HepG2 (cell line): ENCODE results near the gene TMEM196. TPM values are rescaled to one million over a fixed set of nuclear protein-coding genes. Genes with fewer than 3 reads are reported as not detected.

Source experiments
- ATAC-seq: fragments of 200-7000 bp; cut with Tn5 transposase; 3 replicates; pipeline ENCODE4 v1.9.1; 2020; ENCODE audit warnings: mild to moderate bottlenecking, moderate library complexity
- BruUV-seq: library from RNA; stranded (reverse); fragments of 400-500 nt; replicated peaks from 2 replicates; lab custom pipeline; 2021; lab: Mats Ljungman, UMichigan
- CTCF ChIA-PET: fragments of 300-600 bp; formaldehyde crosslinking; extraction: SDS; loops from one replicate; lab custom pipeline; 2021; ENCODE audit warnings: low total read pairs, inconsistent platforms, low intra/inter-chr PET ratio; lab: Yijun Ruan, JAX
- POLR2A ChIA-PET: fragments of 350-600 bp; sonication (Branson Sonifier 250); formaldehyde crosslinking; loops from one replicate; lab custom pipeline; 2020; ENCODE audit warnings: antibody characterized with exemption, inconsistent platforms; lab: Yijun Ruan, JAX
- DNase-seq: peaks from one replicate; pipeline ENCODE4 v3.0.0-alpha.2; 2015; ENCODE audit warnings: low spot score
- FAIRE-seq: peaks from 3 replicates; lab custom pipeline; 2011; peaks lifted over from hg19 to GRCh38; lab: Jason Lieb, UNC
- H2AFZ ChIP-seq: one replicate; pipeline ENCODE4 v1.6.1; 2011; ENCODE audit warnings: low read length, inconsistent platforms
- H3K27ac ChIP-seq: fragments of 300-600 bp; 3 replicates; pipeline ENCODE4 v1.8.0; 2011; ENCODE audit warnings: mixed run types, mild to moderate bottlenecking, mixed read lengths, low read length, inconsistent platforms; ENCODE audit not compliant: insufficient read depth; ENCODE audit errors: extremely low read length
- H3K27me3 ChIP-seq, 2 experiments: fragments of 200-600 bp in 1 of 2; 2 replicates in 1 of 2; 3 replicates in 1 of 2; pipeline versions ENCODE4 v1.6.0 to v1.8.0; 2011; ENCODE audit warnings: low read length in 2 of 2, mild to moderate bottlenecking in 2 of 2, moderate library complexity in 2 of 2, inconsistent platforms in 1 of 2; ENCODE audit not compliant: insufficient read depth in 2 of 2, control insufficient read depth in 1 of 2
- H3K36me3 ChIP-seq, 2 experiments: fragments of 200-600 bp in 1 of 2; replicated peaks in 1 of 2; 2 replicates in 1 of 2; 3 replicates in 1 of 2; pipeline versions ENCODE4 v1.5.1 to v1.8.0; 2011; ENCODE audit warnings: low read length in 2 of 2, inconsistent platforms in 1 of 2; ENCODE audit not compliant: insufficient read depth in 2 of 2, control insufficient read depth in 1 of 2
- H3K4me1 ChIP-seq: 2 replicates; pipeline ENCODE4 v1.5.1; 2012; ENCODE audit warnings: low read length, inconsistent platforms; ENCODE audit not compliant: insufficient read depth
- H3K4me2 ChIP-seq: 2 replicates; pipeline ENCODE4 v1.6.0; 2011; ENCODE audit warnings: low read depth, low read length, inconsistent platforms
- H3K4me3 ChIP-seq, 3 experiments: fragments of 200-600 bp in 1 of 3; sonication (generic), shearing (Covaris generic) in 1 of 3; replicated peaks in 1 of 3; 2 replicates each; pipeline ENCODE4 v1.5.1; 2011 to 2016; ENCODE audit warnings: low read length in 3 of 3, inconsistent platforms in 2 of 3, low read depth in 2 of 3, mild to moderate bottlenecking in 2 of 3, control low read depth in 1 of 3, mixed read lengths in 1 of 3; ENCODE audit not compliant: insufficient read depth in 1 of 3
- H3K79me2 ChIP-seq: one replicate; pipeline ENCODE4 v1.6.1; 2011; ENCODE audit warnings: low read length, inconsistent platforms; ENCODE audit not compliant: insufficient read depth
- H3K9ac ChIP-seq: 2 replicates; pipeline ENCODE4 v1.6.0; 2011; ENCODE audit warnings: mild to moderate bottlenecking, low read depth, low read length, inconsistent platforms; ENCODE audit not compliant: insufficient read depth
- H3K9me3 ChIP-seq: 2 replicates; pipeline ENCODE4 v1.5.1; 2012; ENCODE audit warnings: mild to moderate bottlenecking, low read length
- H4K20me1 ChIP-seq: 2 replicates; pipeline ENCODE4 v1.6.0; 2011; ENCODE audit warnings: inconsistent platforms, mild to moderate bottlenecking, low read length, moderate library complexity; ENCODE audit not compliant: insufficient read depth
- ASH2L ChIP-seq: fragments of 300-600, 200-600 bp; sonication (generic); IDR thresholded peaks from 2 replicates; pipeline ENCODE4 v1.7.0; 2017; ENCODE audit warnings: low read depth, mild to moderate bottlenecking, moderate library complexity, mixed read lengths, low read length; ENCODE audit not compliant: insufficient read length
- CBX5 ChIP-seq: sonication (generic); formaldehyde crosslinking; IDR thresholded peaks from 2 replicates; pipeline ENCODE4 v1.4.0; 2020; ENCODE audit warnings: missing genetic modification reagents, borderline replicate concordance
- E2F1 ChIP-seq: sonication (generic); formaldehyde crosslinking; IDR thresholded peaks from 2 replicates; pipeline ENCODE4 v1.5.0; 2020; ENCODE audit warnings: missing genetic modification reagents
- ZBTB3 ChIP-seq: sonication (generic); formaldehyde crosslinking; IDR thresholded peaks from 2 replicates; pipeline ENCODE4 v1.4.0; 2020; ENCODE audit warnings: low read depth, mild to moderate bottlenecking, moderate library complexity, missing genetic modification reagents, borderline replicate concordance
- ZMYM4 ChIP-seq: sonication (generic); formaldehyde crosslinking; IDR thresholded peaks from 2 replicates; pipeline ENCODE4 v1.8.1; 2023; ENCODE audit warnings: mild to moderate bottlenecking, missing genetic modification reagents
- ZNF160 ChIP-seq: sonication (generic); formaldehyde crosslinking; IDR thresholded peaks from 2 replicates; pipeline ENCODE4 v1.8.0; 2022; ENCODE audit warnings: mild to moderate bottlenecking, inconsistent platforms, missing genetic modification reagents
- ZNF407 ChIP-seq: sonication (generic); formaldehyde crosslinking; IDR thresholded peaks from one replicate; pipeline ENCODE4 v1.5.1; 2020; ENCODE audit warnings: mild to moderate bottlenecking, missing genetic modification reagents; ENCODE audit errors: not compliant biosample characterization
- ZNF660 ChIP-seq: sonication (generic); formaldehyde crosslinking; IDR thresholded peaks from 2 replicates; pipeline ENCODE4 v1.5.1; 2020; ENCODE audit warnings: mild to moderate bottlenecking, low read depth, missing genetic modification reagents, borderline replicate concordance
- ZSCAN12 ChIP-seq: sonication (generic); formaldehyde crosslinking; IDR thresholded peaks from 2 replicates; pipeline ENCODE4 v1.9.0; 2021; ENCODE audit warnings: mild to moderate bottlenecking, missing genetic modification reagents
- WGBS: methylation state at CpG from one replicate; pipeline ENCODE4 v1.1.6; 2017; ENCODE audit warnings: low lambda C conversion rate; 5-methylcytosine and 5-hydroxymethylcytosine counted together
- in situ Hi-C: cut with HindIII; loops from 2 replicates; pipeline ENCODE4 v1.10.0; 2017; ENCODE audit warnings: low pct_unique_long_range_greater_than_20kb; ENCODE audit not compliant: extremely low pct_ligation_motif_present
- intact Hi-C: fragments of 100-400 bp; cut with micrococcal nuclease; formaldehyde crosslinking; loops from one replicate; pipeline ENCODE4 v1.10.0; 2022; ENCODE audit not compliant: unreplicated experiment
- polyA plus RNA-seq, 8 experiments: library from polyadenylated mRNA; depleted of rRNA in 3 of 8; stranded (reverse) in 7 of 8; unstranded in 1 of 8; fragments of >200 nt; fragmentation: Illumina TruSeq in 4 of 8; extraction: Trizol in 4 of 8; gene quantifications; 2 replicates each; pipeline versions ENCODE4 v1.2.1 to v1.2.3, GENCODE V29; 2011 to 2016; ENCODE audit warnings: low read depth in 4 of 8, missing spikeins in 1 of 8, mixed read lengths in 1 of 8; ENCODE audit not compliant: insufficient read depth in 1 of 8
- total RNA-seq, 5 experiments: library from RNA; depleted of rRNA; stranded (reverse); fragments of >200 nt; fragmentation: Illumina TruSeq; extraction: Trizol; gene quantifications; 2 replicates each; pipeline ENCODE4 v1.2.3, GENCODE V29; 2016; ENCODE audit warnings: low read depth in 1 of 5
- TF ChIP-seq, protein P1 (sequence below): sonication (generic); formaldehyde crosslinking; IDR thresholded peaks from 2 replicates; pipeline ENCODE4 v1.4.0; 2020; ENCODE audit warnings: missing genetic modification reagents

The TMEM196 gene
- total and polyA plus RNA-seq, 2 of the 13 experiments (the other 11 are each of a cell fraction or from before 2014, with no cell fraction given): not detected

- no TSS peak for BruUV-seq
- Histone ChIP-seq H4K20me1 (no peaks in the 10 kb centered on the region), H2AFZ (no peak overlapping the region)
- DNase-seq: no peak
- in situ Hi-C loops: no loop called here
- no peak for TF ChIP-seq ZSCAN12 (CRISPR knock-in tag)
- TF ChIP-seq ZNF407 (CRISPR knock-in tag): no peak
- no peak for TF ChIP-seq ZNF660
- no peak for TF ChIP-seq CBX5
- TF ChIP-seq ZNF160 (CRISPR knock-in tag): no peak
- TF ChIP-seq ZMYM4 (CRISPR knock-in tag): no peak
- TF ChIP-seq, protein P1, sequence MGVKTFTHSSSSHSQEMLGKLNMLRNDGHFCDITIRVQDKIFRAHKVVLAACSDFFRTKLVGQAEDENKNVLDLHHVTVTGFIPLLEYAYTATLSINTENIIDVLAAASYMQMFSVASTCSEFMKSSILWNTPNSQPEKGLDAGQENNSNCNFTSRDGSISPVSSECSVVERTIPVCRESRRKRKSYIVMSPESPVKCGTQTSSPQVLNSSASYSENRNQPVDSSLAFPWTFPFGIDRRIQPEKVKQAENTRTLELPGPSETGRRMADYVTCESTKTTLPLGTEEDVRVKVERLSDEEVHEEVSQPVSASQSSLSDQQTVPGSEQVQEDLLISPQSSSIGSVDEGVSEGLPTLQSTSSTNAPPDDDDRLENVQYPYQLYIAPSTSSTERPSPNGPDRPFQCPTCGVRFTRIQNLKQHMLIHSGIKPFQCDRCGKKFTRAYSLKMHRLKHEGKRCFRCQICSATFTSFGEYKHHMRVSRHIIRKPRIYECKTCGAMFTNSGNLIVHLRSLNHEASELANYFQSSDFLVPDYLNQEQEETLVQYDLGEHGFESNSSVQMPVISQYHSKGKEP (CRISPR knock-in tag): no peak
- TF ChIP-seq ASH2L: no peak
- TF ChIP-seq E2F1 (CRISPR knock-in tag): no peak
- TF ChIP-seq ZBTB3 (CRISPR knock-in tag): no peak
- TF ChIP-seq, all 625 proteins: peak for 0
- ATAC-seq (no peak), FAIRE-seq (no peak)
- H3K36me3 ChIP-seq: no peaks in the 10 kb centered on the region
- POLR2A ChIA-PET: no interaction called here
- no peak overlapping the region for H3K9ac ChIP-seq
- H3K9me3 ChIP-seq: no peaks in the 10 kb centered on the region
- 3% methylated on average over 2 of the region's 2 CpGs for WGBS
- no peak overlapping the region for H3K4me2 ChIP-seq
- intact Hi-C loops: no loop called here
- no peak overlapping the region for H3K27ac ChIP-seq
- H3K4me3 ChIP-seq: no peak overlapping the region
- H3K79me2 ChIP-seq: no peaks in the 10 kb centered on the region
- CTCF ChIA-PET: no interaction called here
- no peaks in the 10 kb centered on the region for H3K27me3 ChIP-seq
- no peaks in the 10 kb centered on the region for H3K4me1 ChIP-seq
Measured at GRCh38 chr7:19677180-19677579, 96.2 kb downstream of the TMEM196 start.
